ENCODE data around the gene CD34.
A peak's percentile ranks its signal among the peaks of the same experiment; 100 is the strongest.
"Not testable (repeated sequence)": the region's sequence is repeated elsewhere in the genome, so short reads cannot be mapped to it uniquely, and the experiment has no call there.

CD34 gene

DNA sequence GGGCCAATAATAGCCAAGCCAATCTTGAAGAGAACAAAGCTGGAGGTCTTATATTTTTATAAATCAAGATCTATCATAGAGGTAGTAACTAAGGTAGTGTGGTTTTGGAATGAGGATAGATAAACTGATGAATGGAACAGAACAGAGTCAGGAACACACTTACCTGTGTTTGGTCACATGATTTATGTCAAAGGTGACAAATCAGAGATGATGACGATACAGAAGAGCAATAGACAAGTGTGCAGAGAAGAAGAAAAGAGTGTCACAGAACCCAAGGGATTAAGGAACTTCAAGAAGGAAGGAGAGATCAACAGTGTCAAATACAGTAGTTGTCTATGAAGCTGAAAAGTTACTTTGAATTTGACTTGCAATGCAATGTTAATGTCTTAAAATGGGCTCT is 16.1 kb upstream of the CD34 start:
- no peak for DNase-seq

DNA sequence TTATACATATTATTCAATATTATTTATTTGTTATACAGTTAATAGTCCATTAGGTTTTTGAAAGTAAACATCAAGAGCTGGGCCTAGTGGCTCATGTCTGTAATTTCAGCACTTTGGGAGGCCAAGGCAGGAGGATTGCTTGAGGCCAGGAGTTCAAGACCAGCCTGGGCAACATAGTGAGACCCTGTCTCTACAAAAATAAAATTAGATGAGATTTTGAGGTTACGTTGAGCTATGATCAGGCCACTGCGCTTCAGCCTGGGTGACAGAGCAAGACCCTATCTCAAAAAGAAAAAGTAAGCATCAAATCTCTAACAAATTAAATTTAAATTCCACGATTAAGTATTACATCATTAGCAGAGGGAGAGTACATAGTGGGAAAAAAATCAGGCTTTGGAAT is 15.0 kb upstream of the CD34 start:
- DNase-seq, result not testable (repeated sequence)

DNA sequence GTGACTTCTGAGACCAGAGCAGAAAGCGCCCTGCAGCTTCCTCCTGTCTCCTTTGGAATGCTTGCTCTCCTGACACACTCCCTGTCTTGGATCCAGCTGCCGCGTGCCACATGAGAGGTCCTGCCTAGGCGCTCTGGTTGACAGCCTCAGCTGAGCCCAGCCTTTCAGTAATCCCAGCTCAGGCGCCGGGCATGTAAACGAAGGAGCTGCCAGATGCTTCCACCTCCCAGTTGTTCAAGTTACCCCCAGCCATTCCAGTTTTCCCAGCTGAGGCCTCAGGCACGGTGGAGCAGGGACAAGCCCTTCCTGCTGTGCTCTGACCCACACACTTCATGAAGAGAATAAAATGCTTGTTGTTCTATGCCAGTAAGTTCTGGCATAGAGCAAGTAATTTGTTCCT is 14.3 kb upstream of the CD34 start:
- peak; percentile 29 for DNase-seq

DNA sequence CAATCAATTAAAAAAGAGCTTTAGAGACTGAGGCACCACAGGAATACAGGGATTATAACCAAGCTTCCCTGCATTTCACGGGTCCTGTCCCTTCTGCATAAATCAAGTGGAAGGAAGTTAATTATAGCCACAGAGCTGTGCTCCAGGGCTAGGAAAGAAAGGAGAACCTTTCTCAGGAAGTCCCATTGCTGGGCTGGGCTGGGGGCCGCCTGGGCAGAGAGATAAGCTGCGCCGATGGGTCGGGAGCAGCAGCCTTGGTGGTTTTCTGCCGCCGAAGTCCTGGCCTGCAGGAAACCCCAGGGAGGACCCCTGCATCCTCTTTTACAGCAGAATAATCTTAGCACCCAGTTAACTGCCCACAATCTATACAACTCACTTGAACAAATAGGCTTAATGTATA is 12.6 kb upstream of the CD34 start:
- DNase-seq, result no peak

DNA sequence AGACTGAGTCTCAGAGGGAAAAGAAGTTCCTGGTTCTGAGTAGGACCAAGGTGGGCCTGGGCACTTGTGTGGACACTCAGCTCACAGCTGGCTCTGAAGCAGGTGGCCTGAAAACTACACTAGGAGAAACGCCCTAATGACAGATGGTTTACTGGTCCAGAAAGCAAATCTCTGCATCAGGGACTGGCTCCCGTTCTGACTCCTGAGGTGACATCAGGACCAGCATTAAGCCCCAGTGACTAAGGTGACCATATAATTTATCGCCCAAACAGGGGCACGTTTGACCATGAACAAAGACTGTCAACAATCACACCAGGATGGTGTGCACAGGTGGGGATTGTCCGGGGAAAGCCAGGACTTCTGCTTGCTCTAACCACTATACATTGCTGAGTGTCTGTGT is 12.2 kb upstream of the CD34 start:
- DNase-seq, result no peak

DNA sequence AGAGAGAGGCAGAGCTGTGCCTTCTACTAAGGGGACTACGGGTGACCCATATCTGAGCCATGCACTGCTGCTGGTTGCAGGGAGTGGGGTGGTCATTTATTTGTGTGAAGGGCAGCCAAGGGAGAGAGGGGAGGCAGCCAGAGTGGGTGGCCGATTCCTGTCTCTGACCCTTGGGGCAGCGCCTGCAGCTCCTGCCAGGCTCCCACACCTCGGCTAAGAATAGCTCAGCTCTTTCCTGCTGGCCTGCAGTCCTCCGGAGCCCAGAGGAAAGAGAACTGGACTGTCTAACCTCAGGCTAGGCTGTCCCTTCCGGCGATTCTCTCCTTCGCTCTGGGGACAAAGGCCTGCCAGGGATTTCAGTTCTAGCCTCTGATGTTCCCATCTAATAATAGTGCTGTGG is 11.6 kb upstream of the CD34 start:
- DNase-seq, result no peak

DNA sequence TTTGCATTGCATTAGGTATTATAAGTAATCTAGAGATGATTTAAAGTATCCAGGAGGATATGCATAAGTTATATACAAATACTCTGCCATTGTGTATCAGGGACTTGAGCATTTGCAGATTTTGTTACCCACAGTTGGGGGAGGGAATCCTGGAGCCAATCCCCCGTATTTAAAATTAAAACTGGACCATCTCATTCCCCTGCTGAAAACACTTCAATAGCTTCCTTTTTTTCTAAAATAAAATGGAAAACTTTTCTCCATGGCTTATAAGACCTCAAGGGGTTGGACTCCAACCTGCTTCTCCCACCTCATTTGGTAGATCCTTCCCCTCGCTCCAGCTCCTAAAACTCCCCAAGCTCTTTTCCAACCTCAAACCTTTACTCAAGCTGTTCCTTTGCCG is 10.4 kb upstream of the CD34 start:
- no peak for DNase-seq

DNA sequence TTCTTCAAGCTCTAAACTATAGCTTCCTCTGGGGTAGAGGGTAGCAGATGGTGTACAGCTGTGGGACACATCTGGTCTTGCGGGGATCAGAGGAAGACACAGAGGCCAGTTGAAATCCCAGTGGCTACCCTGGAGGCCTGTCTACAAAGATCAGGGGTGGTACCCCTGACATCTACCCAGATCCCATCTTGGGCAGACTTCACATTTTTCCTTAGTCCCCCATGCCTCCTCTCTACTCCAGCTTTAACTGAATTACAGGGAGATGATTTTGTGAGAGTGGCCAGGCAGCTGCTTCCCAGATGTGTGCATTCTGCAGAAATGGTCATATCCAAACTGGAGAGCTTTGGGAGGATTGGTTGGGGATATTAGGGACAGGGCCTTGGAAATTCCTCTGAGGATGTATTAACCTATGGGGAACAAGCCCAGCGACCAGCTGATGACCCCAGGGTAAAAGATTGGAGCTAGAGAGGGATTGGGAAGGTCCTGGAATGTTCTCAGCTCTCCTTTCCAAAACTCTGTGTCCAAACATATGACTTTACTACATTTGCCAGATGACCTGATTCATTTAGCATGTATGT is 9.6 kb upstream of the CD34 start:
- DNase-seq, result no peak

DNA sequence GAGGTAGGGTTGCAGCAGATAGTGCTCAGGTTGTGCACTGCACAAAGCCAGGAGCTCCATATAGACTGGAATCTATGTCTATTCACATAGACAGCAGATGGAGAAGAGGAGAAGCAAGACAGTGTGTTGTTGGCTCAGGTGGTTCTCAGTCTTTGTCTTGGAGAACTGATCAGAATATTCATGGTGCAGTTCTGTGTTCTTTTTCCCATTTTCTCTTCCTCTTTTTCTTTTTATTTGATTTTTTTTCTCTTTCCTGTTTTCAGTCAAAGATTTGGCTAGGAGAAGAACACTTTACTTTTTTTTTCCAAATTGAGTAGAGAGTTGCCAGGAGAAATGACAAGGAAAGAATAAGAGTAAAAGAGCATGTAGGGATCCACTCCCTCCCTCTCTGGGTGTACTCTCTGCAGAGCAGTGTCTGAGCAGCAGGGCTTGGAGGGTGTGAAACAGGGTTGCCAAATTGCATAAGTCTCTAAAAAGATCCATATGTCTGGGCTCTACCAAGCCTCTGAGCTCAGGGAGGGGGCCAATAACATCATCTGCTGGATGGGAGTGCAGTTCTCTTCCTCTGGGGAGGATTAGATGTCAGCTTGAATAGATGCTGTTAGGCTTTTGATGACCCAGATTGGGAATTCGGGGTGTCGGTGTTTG is 8.7 kb upstream of the CD34 start:
- DNase-seq, result peak; percentile 26

DNA sequence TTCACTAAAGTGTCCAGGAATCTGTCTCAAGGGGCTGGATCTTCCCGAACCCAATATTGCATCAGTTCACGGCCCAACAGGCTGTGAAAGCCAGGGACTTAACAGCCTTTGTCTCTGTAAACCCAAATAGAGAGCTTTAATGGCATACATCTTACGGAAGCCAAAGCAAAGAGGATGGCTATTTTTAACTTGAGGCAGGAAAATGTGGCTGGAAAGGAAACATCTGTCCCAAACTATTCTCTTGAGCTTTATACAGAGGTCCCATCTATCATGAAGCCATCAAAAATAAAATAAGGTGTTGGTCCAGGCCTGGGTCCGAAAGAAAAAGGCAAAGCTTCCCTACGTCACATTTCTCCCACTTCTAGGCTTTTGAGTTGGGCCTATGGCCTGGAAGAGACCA is 7.7 kb upstream of the CD34 start:
- DNase-seq, result no peak

DNA sequence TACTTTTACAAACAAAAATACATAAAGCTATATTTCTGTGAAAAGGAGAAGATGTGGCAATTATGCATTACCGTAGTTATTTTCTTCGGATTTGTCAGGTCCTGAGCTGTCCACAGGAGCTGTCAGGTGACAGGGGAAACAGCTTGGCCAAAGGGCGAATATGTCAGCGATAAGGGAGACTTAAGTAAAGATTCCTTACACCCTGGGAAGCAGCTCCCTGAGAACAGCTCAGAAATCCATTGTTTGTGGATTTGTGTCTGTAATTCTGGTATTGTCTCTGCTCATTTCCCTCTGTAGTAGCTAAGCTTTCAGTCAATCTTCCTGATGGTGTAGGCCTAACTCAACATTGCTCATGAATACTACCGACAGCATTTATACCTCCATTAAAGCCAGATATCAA is 7.1 kb upstream of the CD34 start:
- DNase-seq, result no peak

DNA sequence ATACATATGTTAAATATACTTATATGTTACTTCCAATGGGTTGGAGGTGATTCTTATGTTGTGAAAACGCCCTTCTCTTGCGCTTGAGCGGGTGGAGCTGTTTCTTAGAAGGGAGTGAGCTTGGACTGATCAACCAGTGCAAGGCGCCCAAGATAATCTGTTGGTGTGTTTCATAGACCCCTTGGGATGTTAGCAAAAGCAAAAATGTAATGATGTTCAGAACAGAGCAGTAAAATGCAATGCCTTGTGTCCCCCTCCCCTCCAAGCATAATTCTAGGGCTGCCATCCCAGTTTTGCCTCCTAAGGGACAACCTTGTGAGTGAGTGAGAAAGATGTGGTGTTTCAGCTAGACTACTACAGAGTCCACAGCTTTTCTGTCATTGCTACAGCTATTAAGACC is 6.2 kb upstream of the CD34 start:
- DNase-seq, result no peak

DNA sequence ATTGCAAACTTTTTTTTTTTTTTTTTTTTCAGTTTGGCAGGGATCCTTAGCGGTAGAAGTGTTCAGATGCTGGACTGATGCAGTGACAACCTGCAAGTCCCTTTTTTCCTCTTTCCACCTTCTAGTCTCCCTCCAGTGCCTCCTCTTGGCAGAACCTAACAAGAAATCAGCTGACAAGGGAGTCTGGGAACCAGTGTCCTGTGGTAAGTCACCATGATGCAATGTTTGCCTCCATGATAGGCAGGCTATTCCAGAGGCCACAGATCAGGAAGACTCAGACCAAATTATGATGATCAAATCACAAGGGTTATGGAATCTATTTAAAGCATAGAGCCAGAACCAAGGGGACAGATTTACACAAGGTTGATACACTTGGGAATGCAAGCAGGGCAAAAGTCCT is 3.0 kb upstream of the CD34 start:
- no peak for DNase-seq

DNA sequence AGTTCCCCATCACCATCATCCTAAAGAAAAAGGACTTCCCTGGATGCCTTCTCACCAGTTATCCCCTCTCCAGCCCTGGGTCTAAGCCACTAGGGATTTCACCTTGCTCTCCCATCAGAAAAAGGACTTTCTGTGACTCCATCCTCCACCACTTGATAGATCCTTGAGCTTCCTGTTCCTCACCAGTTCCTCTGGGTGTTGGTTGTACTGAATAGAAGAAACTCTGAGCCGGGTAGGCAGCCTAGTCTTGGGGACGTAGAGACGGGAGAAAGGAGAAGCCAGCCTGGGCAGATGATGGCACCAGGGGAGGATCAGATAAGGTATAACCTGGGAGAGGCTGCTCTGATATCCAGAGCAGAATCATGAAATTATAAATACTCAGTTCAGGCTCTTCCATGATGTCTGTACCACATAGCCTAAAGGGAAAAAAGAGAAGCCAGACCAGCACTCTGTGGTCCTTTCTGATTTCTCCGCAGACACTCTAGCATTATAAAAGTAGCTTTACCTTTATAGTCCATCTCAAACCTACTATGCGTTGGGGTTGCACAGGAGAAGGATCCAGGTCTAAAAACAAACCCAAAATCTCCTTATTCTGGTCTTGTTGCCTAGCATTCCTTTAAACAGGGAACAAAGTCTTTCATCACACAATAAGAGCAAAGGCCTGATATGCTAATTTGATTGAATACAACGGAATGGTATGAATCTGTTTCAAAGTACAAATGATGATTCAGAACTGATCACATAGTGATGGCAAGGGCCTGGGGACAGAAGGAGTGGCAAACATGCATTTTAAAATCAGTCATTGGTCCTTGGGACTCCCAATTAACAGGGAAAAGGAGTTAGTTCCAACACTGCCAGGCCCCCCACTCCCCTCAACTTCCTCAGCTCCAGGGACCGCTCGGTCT is 1.2 kb upstream of the CD34 start:
- no peak for DNase-seq

DNA sequence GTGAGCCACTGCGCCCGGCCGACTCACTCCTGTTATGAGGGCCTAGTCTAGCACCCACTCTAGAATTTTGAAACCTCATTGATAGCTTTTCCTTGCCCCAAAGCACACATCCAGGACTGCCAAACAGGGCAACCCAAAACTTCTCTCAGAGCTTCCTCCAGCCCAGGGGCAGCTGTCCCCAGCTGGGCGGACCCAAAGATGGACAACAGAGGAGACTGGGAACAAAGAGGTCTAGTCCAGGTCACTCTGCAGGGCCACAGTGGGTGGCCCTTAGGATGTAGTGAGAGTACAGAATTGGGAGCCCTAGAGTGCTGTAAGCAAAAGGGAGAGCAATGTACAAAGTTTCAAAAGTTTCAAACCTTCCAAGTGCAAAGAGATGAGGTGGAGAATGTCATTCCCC is 1.2 kb downstream of the CD34 start:
- no peak for DNase-seq

DNA sequence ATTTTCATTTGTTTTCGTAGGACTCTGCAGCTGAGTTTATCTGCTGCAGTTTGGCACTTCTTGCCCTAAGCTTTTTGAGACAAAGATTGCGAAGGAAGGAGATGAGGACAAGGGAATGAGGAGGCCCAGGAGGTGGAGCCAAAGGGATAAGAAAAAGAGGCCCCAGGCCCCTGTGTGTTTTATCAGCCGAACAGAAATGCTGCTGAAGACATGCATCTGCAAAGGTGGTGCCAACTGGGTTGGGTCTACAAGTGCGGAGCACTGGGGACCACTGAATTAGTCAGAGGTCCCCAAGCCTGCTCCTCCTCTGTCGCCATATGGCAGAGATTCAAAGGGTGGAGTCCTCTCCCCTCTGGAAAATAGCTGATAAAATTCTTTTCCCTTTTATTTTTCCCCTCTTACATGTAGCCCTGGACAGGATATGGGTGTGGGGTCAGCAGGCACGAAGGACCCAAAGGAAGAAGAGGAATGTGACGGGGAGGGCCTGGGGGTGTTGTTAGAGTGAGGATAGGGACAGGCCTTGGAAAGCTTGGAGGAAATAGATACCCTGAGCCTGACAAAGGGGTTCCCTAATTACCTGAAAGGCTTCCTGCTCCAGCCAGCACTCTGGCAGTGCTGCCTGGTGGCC is 2.7 kb downstream of the CD34 start:
- no peak for DNase-seq

DNA sequence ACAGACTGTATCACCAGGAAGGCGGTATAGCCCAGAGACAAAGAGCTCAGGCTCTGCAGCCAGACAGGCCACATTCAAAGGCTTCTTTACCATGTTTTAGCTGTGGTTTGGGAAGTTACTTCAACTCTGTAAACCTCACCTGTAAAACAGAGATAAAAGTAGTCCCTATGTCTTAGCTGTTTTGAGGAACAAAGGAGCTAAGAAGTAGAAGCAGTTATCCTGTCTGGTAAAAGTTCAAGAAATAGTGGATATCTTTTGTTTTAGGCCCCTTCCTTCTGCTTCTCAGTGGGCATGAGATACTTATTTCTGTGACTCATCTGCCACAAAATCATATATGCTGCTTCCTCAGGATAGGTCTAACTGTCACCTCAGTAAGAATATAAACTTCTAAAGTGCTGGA is 6.5 kb downstream of the CD34 start:
- DNase-seq, result no peak

DNA sequence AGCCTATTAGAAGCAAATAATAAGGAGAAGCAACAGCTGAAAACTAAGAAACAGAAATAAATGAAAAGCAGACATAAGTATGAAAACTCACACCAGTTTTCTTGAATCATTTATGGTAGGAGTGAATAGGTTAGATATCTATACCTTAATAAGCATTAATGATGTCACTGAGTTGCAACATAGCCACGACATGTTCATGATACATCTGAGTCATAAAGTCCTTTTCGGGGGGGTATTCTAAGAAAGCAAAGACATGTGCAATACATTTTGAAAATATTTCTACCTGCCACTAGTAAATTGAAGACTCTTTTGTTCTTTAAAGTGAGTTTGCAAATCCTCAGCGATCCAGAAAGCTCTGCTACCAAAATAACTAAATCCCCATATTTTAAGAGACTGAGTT is 7.2 kb downstream of the CD34 start:
- peak; percentile 47 for DNase-seq

DNA sequence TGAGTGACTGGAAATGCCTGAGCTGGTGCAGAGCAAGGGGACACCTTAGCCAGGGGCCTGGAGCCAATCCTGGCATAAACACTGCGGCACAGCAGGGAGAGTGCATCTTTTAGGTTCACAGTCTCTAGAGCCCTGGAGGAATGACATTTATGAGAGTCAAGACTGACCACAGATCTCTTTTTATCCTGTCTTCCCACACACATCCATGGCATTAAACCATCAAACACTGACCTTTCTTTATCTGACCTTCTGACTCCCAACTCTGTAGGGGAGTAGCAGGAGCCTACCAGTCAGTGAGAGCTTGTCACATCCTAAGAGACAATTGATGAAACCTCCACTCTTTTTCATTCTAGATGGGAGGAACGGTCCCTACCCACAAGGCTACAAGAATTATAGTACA is 7.9 kb downstream of the CD34 start:
- no peak for DNase-seq

DNA sequence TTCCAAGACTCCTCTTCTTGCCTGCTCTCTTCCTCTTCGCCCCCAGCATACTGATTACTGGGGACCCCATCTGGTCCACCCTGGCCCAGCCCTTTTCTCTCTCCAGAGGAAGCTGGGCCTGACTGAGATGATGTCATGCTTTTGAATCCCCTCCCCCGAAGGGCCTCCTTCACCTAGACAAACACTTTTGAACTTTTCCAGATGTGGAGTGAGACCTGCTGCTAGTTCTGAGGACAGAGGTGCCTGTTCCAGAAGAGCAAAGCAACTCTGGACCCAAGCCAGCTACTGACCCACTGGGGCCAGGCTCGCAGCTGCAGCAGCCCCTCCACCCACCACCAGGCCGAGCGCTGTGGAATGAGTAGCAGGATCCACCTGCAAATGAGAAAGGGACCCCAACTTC is 8.4 kb downstream of the CD34 start:
- DNase-seq, result no peak

DNA sequence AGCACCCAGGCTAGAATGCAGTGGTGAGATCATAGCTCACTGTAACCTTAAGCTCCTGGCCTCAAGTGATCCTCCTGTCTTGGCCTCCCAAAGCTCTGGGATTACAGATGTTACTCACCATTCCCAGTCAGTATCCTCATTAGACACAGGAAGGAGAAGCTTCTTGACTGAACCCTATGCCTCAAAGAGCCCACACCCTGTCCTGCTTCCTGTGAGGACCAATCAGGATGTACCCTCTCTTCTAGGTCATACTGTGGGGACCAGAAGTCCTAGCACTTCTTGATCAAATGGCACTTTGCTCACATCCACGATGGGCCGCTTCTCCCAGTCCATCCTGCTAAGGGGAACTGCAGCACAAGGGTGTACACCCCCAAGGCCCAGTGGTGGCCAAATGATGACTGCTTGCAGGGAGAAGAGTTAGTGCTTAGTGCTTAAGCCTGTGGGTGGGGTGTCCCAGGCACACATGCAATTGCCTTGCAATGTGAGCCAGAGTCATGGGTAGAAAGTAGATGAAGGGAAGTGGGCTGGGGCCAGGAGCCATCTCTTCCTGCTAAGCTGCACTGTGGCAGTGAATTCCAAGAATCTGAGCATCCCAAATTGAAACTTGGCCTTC is 9.8 kb downstream of the CD34 start:
- no peak for DNase-seq

DNA sequence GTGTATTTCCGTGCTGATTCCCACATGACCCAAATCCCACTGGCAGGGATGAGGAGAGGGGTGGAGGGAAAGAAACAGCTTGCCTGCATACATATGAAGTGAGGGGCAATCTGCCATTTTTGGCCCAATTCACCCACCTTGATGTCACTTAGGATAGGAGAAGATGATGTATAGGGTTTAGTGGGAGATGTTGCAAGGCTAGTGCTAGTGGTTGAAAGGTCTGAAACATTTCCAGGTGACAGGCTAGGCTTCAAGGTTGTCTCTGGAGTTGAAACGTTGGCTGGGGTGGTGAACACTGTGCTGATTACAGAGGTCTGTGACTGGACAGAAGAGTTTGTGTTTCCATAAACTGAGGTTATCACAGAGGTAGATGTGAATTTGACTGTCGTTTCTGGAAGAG is 12.1 kb downstream of the CD34 start:
- DNase-seq, result no peak

DNA sequence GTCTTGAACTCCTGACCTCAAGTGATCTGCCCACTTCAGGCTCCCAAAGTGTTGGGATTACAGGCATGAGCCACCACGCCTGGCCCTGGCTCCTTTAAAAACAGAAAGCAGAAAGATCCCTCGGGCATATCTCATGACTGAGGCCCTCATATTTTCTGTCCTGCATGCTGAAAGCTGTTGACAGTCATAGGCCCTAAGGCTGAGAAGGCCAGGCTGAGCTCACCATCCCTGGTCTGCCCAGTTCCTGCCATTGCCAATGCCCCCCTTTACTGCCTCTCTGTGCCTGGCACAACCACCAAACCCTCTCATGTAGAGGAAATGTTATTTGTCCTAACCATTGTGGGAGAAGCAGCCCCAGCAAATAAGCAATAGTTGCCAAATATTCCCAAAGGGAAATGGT is 12.7 kb downstream of the CD34 start:
- DNase-seq, result no peak

DNA sequence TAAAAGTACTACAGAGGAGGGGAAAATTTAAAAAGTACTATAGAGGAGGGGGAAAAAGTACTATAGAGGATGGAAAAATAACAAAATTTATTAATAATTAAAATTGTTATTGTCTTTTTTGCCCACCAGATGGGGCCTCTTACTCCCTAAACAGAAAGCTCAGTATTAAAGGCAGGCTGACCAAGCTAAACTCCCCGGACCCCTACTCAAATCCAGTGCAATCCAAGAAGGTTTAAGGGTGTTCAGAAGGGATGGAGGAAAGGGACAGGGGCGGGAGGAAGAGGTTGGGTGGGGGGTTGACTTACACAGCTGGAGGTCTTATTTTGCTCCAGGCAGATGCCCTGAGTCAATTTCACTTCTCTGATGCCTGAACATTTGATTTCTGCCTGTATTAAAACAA is 13.7 kb downstream of the CD34 start:
- DNase-seq, result no peak

Measured in fibroblast of skin of right biceps (primary cell).